ENCODE data around the gene HOXD4.

Gene HOXD4

DNA sequence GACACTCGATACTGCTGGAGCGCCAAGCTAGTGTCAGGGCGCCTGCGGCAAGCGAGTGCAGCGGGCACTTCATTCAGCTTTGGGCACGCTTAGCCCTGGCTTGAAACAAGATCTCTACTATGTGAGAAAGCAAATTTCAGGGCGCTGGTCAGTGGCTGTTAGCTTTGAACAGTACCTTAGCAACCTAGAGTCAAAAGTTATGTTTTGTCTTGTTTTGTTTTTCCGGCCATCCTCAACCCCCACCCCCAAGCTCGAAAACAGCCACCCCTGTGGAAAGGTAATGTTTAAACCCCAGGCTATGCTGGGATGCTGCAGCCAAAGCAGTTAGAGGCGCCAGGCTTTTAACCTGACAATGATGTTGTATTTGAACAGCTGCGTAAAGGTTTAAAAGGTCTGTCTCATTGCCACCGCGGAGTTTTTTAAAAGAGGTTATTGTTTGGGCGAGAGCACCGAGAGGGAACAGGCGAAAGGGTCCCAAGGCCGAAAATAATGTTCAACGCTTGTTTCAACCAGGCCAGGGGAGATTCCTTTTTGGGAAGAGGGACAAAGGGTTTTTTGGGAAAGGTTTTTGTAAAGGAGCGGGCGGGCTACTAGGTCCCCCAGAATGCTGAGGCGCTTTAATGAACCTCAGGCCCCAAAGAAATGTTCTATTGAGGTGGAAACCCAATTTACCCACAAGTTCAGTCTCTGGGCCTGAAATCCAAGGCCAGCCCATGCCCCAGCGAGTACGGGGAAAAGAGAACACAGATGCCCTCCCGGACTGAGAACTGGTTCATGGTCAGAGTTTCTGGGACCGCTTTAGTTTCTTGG, 37.0 kb upstream of the HOXD4 start:
- no peak for DNase-seq (ENCODE audit: low read depth)

DNA sequence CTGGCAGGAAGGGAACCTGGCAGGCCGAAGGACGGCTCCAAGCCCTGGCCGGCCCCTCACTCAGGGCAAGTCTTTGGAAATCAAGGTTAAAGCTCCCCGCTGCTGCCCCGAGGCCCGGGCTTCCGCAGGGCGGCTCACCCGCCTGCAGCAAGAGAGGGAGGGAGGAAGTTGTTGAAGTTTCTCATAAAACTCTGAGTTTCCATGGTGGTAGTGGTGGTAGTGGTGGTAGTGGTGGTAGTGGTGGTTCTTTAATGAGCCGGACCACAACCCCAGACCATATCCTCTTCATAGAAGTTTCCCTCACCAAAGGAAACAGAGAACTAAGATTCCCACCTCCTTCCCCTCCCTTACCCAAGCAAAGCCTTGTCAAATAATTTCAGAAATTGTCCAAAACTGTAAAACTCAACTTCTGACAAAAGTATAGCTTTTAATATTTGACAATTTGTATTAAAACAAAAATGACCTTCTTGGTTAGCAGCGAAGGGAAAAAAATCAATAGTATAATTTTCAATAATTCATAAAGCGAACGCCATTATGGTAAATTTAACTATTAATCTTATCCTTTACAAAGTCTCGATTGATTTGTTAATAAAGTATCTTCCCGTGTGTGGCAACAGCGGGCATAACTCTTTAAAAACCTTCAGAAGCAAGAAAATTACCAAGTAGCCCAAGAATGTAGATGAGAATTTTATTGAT, 36.3 kb upstream of the HOXD4 start:
- DNase-seq (ENCODE audit: low read depth): no peak

DNA sequence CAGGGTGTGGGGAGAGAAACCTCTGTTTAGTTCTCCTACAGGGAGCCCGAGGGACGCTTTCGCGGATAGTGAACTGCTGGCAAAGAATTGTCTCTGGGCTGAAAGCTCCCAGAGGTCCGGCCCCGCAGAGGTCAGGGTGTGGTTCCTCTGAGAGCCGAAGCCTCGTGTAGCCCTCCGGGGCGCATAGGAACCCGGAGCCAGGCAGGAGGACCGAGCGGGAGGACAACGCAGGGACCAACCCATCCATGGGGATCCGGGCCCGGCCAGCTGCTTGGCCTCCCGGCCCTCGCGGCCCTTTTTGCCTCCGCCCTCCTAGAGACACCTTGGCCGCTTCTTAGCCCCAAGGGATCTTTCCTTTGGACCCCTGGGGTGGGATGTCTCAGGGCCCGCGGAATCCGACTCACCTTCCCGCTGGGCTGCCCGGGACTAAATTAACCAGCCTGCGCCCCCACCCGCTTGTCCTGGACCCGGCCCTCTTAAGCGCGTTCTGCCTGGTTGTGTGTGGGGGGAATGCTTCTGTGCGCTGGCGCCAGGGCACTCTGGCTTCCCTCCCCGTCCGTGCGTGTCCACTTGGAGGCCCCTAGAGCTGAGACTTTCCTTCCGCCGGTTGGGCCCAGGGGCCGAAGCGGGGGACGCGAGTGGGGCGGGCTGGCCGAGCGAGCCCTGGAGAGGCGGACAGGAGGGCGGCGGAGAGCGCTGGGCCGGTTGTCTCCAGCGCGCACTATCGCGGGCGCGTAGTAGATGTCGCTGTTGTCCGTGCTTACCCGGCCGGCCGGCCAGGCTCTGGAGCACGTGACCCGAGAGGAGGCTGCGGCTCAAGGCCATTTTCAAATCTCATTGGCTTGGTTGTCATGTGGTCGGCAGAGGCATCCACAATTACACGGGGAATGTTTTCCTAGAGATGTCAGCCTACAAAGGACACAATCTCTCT, 35.2 kb upstream of the HOXD4 start, which contains the start of gene HOXD10:
Gene HOXD10 (plus strand): TSS at position 896 of the 931 bp plus-strand sequence. CDS start 56 bp downstream, outside the sequence.
- no peak for DNase-seq (ENCODE audit: low read depth)

DNA sequence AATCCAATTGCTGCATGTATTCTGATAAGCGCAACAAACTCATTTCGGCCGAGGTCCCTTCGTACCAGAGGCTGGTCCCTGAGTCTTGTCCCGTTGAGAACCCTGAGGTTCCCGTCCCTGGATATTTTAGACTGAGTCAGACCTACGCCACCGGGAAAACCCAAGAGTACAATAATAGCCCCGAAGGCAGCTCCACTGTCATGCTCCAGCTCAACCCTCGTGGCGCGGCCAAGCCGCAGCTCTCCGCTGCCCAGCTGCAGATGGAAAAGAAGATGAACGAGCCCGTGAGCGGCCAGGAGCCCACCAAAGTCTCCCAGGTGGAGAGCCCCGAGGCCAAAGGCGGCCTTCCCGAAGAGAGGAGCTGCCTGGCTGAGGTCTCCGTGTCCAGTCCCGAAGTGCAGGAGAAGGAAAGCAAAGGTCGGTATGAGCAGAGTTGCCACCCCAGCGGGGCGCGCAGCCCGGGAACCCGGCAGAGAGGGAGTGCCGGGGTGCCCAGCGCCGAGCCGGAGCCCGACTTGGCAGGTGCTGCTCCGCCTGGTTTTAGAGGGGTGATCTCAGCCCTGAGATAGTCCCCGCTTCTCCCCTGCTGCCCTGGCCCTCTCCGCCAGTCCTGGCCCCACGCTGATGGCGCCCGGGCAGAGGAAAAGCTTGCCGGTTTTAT, 34.1 kb upstream of the HOXD4 start:
- no peak for DNase-seq (ENCODE audit: low read depth)

DNA sequence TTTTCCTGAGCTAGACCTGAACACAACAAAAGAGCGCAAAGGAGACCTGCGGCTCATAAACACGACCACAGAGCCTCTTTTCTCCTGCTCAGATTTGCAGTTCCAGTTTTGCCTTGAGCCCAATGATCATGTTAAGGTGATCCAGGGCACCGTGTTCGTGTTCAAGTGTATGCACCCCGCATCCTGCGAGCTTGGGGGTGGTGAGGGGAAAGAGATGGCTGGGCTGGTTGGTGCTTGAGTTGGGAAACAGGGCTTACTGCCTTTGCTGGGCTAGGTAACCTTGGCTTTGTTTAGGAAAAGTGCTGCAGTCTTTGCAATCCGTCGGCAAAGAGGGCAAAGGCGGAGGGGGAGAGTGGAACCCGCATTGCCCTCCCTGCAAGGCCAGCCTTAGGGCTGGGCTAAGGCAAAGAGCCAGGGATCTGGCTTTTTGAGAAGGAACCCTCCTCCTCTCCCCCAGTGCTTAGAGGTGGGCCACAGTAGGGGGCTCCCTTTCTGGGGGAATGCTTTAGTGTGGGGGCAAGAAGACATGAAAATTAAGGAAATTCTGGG, 33.5 kb upstream of the HOXD4 start:
- no peak for DNase-seq (ENCODE audit: low read depth)

DNA sequence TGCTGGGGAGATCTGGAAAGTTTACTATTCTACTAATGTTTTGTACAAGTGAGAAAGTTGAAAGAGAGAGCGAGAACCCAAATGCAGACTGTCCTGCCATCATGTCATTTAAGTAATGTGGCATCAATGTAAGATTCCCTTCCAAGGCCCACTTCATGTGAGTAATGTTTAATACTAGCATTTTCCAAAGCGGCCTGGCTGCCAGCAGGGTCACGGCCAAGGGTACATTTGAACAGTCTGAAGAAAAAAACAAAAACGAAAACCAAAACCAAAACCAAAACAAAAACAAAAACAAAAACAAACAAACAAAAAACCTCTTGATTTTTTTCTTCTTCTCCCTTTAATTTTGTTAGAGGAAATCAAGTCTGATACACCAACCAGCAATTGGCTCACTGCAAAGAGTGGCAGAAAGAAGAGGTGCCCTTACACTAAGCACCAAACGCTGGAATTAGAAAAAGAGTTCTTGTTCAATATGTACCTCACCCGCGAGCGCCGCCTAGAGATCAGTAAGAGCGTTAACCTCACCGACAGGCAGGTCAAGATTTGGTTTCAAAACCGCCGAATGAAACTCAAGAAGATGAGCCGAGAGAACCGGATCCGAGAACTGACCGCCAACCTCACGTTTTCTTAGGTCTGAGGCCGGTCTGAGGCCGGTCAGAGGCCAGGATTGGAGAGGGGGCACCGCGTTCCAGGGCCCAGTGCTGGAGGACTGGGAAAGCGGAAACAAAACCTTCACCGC, 32.6 kb upstream of the HOXD4 start:
- peak; percentile 34 for DNase-seq (ENCODE audit: low read depth)

DNA sequence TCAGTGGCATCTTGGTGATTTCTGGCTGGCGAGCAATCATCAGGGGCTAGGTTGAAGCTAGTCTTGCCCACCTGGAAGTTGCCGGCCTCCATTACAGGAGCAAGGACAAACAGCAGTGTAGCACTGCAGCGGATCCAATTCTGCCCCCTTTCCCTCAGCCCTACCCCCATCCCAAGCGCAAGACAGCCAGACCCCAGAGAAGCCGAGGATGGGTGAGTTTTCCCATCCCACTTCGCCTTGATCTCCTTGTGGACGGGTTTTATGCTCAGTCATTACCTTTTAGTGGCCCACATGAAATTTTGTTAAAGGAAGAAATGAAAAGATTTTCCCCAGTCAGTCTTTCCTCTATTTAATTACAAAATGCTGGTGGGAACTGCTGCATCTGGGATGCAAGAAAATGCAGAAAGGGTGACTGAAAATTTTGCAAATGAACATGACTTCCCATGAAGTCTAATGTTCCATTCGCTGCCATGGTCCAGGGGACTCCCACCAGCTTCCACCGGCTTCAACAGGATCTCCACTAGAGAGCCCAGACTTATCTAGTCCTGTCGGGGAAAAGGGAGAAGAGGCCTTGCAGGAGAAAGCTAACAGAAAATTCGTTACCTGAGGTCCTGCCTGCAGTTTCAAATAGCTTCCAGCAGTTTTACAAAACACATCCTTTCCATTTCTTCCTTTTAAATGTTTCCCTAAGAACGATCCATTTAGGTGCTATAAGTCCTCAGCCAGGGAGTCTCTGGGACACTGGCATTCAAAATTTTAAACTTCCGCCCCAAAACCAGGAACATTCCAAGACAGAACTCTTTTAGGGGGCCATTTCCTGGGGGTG, 30.8 kb upstream of the HOXD4 start:
- no peak for DNase-seq (ENCODE audit: low read depth)

DNA sequence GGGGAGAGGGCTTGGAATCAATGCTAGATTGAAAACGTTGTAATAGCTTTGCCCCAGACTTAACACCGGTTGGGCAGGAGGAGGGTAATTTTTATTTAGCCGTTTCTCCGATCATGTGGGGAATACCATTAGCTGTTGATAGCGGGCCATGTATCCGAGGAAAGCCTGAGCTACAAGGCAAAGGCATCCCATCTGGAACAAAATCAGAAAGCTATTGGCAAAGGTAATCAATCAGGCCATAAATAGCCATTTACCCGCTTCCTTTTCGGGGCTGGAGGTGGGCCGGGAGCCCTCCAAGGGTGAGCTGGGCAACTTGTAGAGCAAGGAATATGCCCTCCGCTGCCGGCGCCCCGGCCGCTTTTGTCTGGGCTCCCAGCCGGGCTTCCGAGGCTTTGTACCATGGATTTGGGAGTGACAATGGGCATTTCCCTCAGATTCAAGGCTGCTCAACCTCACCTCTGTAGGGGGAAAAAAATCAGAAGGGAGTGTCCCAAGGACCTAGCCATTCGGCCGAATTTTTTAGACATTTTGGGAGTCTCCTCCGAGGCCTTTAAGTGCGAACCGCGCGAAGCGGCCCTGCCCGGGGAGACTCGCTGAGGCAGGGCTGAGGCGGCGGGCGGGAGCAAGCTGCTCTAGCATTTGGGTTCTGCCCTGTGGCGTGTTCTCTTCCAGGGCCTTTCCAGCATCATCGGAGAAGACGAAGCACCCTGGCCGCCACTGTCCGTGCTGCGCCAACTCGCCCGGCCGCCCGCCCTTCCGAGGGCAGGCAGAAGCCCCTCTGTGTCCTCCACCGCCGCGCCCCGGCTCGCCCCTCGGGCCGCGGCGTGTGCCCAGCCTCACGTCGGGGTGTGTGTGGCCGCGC, 29.9 kb upstream of the HOXD4 start:
- DNase-seq (ENCODE audit: low read depth): no peak

DNA sequence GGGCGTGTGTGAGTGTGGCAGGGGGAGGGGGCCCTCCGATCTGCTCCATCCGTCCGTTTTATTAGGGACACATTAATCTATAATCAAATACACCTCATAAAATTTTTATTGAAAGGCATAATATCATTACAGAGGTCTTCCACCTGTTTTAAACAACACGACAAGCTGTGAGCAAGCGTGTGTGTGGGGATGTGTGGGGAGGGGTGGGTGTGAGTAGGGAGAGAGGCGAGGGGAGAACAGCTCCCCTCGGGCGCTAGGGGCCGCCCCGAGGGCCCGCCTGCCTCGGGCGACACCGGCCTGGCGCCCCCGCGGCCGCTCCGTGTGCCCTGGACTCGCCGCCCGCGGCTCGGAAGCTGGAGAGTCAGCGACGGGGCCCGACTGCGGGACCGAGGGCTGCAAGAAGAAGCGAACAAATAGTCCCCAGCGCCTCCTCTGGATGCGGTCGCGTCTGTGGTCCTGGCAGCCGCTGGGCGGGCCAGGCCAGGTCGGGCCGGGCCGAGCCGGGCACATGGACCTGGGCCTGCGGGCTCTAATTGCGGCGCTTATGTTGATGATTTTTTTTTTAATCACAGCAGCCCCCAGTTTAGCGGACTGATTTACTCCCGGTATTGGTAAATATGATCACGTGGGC, 29.2 kb upstream of the HOXD4 start:
- DNase-seq (ENCODE audit: low read depth): no peak

DNA sequence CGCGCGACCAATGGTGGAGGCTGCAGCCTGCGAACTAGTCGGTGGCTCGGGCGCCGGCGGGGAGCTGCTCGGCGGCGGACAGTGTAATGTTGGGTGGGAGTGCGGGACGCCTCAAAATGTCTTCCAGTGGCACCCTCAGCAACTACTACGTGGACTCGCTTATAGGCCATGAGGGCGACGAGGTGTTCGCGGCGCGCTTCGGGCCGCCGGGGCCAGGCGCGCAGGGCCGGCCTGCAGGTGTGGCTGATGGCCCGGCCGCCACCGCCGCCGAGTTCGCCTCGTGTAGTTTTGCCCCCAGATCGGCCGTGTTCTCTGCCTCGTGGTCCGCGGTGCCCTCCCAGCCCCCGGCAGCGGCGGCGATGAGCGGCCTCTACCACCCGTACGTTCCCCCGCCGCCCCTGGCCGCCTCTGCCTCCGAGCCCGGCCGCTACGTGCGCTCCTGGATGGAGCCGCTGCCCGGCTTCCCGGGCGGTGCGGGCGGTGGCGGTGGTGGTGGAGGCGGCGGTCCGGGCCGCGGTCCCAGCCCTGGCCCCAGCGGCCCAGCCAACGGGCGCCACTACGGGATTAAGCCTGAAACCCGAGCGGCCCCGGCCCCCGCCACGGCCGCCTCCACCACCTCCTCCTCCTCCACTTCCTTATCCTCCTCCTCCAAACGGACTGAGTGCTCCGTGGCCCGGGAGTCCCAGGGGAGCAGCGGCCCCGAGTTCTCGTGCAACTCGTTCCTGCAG, 28.5 kb upstream of the HOXD4 start, which contains the start of gene HOXD9:
Gene HOXD9 (plus strand): TSS at position 37 of the 728 bp plus-strand sequence. CDS start 50 bp downstream, at position 87.
- DNase-seq (ENCODE audit: low read depth): peak; percentile 43

DNA sequence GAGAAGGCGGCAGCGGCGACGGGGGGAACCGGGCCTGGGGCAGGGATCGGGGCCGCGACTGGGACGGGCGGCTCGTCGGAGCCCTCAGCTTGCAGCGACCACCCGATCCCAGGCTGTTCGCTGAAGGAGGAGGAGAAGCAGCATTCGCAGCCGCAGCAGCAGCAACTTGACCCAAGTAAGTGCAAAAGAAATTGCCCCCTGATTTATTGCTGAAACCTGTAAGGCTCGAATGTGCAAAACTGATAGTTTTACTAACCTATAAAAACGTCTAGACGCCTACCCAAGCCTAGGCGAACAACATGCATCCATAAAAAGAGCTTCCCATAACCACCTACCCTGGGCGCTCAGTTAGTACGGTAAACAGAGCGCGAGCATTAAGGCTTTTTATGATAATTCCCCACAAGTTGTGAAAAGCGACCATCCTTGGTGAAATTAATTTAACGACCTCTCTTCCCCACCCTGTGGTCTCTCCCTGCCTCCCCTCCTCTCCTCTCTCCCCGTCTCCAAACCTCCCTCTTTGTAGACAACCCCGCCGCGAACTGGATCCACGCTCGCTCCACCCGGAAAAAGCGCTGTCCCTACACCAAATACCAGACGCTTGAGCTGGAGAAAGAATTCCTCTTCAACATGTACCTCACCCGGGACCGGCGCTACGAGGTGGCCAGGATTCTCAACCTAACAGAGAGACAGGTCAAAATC, 27.8 kb upstream of the HOXD4 start:
- no peak for DNase-seq (ENCODE audit: low read depth)

DNA sequence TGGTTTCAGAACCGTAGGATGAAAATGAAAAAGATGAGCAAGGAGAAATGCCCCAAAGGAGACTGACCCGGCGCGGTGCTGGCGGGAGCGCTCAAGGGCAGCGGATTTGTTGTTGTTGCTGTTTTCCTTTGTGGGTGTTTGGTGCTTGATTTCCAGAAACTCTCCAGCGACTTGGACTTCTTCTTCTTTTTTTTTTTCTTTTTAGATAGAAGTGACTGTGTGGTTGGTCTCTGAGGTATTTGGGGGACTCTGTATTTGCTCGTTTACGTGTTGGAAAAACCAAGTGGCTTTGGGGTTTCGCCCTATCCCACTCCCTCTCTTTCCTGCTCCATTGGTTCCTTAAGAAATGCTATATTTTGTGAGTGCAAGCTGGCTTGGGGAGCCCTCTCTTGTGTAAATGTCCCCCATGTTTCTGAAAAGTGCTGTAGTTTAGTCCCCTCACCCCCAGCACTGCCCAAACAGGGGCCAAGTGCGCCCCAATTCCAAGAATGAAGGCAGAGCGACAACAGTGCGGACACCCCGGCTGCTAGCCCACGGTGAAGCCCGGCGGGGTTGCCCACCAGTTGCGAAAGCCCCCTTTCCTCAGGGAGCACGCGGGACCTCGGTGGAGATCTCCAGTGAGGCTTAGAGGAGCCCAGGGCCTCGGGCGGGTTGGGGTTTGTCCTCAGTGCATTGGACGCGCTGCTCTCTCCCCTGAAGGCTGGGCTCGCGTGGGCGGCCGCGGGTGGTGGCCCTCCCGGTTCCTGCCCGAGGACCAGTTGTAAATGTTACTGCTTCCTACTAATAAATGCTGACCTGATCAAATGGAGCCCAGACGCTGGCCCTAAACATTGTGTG, 27.0 kb upstream of the HOXD4 start:
- DNase-seq (ENCODE audit: low read depth): no peak

DNA sequence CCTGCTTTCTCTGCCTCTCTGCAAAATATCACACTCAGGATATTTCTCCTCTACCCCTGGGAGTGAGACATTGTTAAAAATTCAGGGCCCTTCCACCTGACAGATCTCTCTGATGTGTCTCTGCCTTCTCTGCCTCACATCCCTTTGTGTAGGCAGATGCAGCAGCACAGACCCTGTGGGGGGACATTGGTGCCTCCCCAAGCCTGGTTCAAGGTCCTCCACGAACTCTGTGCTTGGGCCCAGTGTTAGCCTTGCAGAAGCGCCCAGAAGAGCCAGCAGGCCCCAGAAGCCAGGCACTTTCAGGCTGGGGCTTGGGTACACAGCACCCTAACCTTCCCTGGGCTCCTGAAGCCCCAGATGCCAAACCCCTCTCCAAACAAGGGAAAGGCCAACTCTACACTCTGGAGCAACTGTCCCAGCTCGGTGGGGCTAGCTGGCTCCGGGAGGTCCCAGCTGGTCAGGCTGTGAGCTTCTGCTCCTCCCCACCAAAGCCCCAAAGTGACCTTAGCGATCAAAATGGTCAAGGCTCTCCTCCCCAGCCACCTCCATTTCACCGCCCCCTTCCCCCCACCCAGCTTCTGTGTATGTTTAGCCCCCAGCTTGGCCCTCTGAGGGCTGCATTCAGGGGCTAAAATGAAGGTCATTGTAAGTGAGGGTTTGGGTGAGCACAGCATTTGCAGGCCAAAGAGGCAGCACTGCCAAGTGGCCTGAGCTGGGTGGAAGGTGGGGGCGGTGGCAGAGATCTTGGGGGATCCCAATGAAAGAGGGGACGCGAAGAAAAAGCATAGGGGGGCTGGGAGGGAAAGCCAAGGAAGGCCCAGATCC, 26.2 kb upstream of the HOXD4 start:
- no peak for DNase-seq (ENCODE audit: low read depth)

DNA sequence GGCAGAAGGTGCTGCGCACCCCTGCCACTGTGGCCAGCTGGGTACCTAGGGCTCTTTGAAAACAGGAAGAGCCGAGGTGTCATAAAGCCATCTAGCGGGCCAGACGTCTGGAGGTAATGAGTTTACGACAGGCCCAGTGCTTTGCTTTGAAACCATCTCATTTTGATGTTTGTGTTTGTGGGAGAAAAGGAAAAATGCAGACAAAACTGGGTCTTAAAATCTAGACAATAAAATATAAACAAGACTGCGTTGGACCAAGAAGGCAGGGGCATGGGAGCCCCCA, 25.6 kb upstream of the HOXD4 start:
- no peak for DNase-seq (ENCODE audit: low read depth)

Data from ELR (cell line).